ENCODE results near the gene MAN2B2. TPM values are rescaled to one million over a fixed set of nuclear protein-coding genes. Genes with fewer than 3 reads are reported as not detected.

The MAN2B2 gene
- total RNA-seq, 4 donors from 2014 or later: 3.3 to 5.6 (median 4.5) TPM

- Histone ChIP-seq H3K9me3 (no peaks in the 10 kb centered on the region), H3K4me3 (no peak overlapping the region), H3K27me3 (peaks cover 0 to 9% (median 0%) of the 10 kb centered on the region in 3 donors), H3K4me1 (no peaks in the 10 kb centered on the region), H3K27ac (no peak overlapping the region), H3K36me3 (no peaks in the 10 kb centered on the region)
- no peak for DNase-seq
- ATAC-seq: no peak
- TF ChIP-seq POLR2A (IDR thresholded peaks at IDR 0.05): no peak
- in situ Hi-C loops (cut with MboI; ENCODE audit: low sequenced_read_pairs in 4 of 4) (no loop called here), intact Hi-C loops (cut with DNase I; ENCODE audit: low total_unique reads) (no loop called here)
Observed at GRCh38 chr4:6591313-6591712, 16.3 kb downstream of the MAN2B2 start.

DNA sequence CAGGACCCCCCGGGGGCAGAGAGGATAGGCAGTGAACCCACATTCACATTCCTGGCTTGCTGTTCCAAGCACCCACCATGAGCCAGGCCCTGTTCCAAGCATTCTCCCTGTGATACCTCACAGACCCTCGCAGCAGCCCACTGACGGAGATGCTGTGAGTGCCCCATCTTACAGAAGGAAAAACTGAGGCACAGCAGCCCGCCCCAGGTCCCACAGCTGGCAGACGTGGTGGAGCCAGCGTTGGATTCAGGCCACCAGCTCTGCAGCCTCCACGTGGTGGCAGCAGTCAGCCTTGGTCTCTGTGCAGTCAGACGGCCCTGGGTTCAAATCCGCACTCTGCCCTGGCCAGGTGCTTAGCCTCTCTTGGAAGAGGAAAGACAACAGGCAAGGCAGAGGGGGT lies 16.8 kb downstream of the MAN2B2 start:
- in situ Hi-C loops (cut with MboI; ENCODE audit: low sequenced_read_pairs in 4 of 4): no loop called here
- peaks cover 0 to 9% (median 0%) of the 10 kb centered on the region in 3 donors for H3K27me3 ChIP-seq
- intact Hi-C loops (cut with DNase I; ENCODE audit: low total_unique reads): no loop called here
- H3K4me3 ChIP-seq: no peak overlapping the region
- TF ChIP-seq POLR2A (IDR thresholded peaks at IDR 0.05): no peak
- TF ChIP-seq CTCF (IDR thresholded peaks at IDR 0.05 in 4 of 5, conservative IDR thresholded peaks at IDR 0.05 in 1 of 5): no peak
- ATAC-seq: no peak
- no peak overlapping the region for H3K27ac ChIP-seq
- no peaks in the 10 kb centered on the region for H3K36me3 ChIP-seq
- DNase-seq: no peak
- no peaks in the 10 kb centered on the region for H3K9me3 ChIP-seq
- no peaks in the 10 kb centered on the region for H3K4me1 ChIP-seq

DNA sequence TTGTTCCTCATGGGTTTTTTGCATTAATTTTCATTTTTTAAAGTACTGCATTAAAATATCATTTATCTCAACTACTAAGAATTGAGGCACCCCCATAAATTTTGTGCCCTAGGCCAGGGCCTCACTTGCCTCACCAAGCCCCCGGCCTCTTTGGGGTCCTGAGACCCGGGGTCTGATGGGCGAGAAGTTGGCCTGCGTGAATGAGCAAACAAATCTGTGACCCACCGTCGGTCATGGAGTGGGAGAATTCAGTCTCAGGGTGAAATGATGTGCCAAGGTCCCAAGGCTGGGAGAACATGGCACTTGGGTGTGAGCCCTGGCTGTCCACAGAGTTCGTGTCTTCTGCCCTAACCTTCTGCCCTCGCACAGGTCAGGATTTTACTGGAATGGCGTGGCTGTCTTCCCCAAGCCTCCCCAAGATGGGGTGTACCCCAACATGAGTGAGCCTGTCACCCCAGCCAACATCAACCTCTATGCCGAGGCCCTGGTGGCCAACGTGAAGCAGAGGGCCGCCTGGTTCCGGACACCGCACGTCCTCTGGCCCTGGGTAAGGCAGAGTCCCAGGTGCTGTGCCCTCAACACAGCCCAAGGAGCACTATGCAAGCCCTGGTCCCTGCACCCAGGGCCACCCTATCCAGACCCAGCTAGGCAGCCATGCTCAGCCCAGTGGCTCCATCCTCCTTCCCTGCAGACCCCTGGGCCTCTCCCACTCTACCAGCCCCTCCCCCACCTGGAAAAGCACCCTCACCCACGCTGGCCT lies 18.0 kb downstream of the MAN2B2 start:
- Histone ChIP-seq H3K27me3 (peaks cover 0 to 9% (median 0%) of the 10 kb centered on the region in 3 donors), H3K27ac (no peak overlapping the region), H3K4me1 (no peaks in the 10 kb centered on the region), H3K9me3 (no peaks in the 10 kb centered on the region), H3K4me3 (no peak overlapping the region), H3K36me3 (no peaks in the 10 kb centered on the region)
- DNase-seq (no peak), ATAC-seq (no peak)
- intact Hi-C loops (cut with DNase I; ENCODE audit: low total_unique reads): no loop called here
- no peak for TF ChIP-seq POLR2A (IDR thresholded peaks at IDR 0.05)
- no peak for TF ChIP-seq CTCF (IDR thresholded peaks at IDR 0.05 in 4 of 5, conservative IDR thresholded peaks at IDR 0.05 in 1 of 5)
- in situ Hi-C loops (cut with MboI; ENCODE audit: low sequenced_read_pairs in 4 of 4): no loop called here

GRCh38 chr4:6594341-6594740 lies 19.4 kb downstream of the MAN2B2 start:
- no peak for ATAC-seq
- H3K36me3 ChIP-seq: no peaks in the 10 kb centered on the region
- intact Hi-C loops (cut with DNase I; ENCODE audit: low total_unique reads): no loop called here

More at GRCh38 chr4:6594341-6594740, 19.4 kb downstream of the MAN2B2 start:
- Histone ChIP-seq H3K9me3 (no peaks in the 10 kb centered on the region), H3K4me1 (no peaks in the 10 kb centered on the region), H3K4me3 (no peak overlapping the region), H3K27ac (no peak overlapping the region), H3K27me3 (peaks cover 0 to 8% (median 0%) of the 10 kb centered on the region in 3 donors)
- no peak for TF ChIP-seq CTCF (IDR thresholded peaks at IDR 0.05 in 4 of 5, conservative IDR thresholded peaks at IDR 0.05 in 1 of 5)
- no peak for TF ChIP-seq POLR2A (IDR thresholded peaks at IDR 0.05)
- DNase-seq: no peak
- in situ Hi-C loops (cut with MboI; ENCODE audit: low sequenced_read_pairs in 4 of 4): no loop called here
